ENCODE results near the gene OR14A16. TPM values are rescaled to one million over a fixed set of nuclear protein-coding genes. Genes with fewer than 3 reads are reported as not detected.

Gene OR14A16
- total RNA-seq (2022; extraction: Qiagen RNA extraction; ENCODE audit: low read depth), result not detected in 5 replicates

GRCh38 chr1:247824023-247824422 lies at the start of gene OR14A16:
Gene OR14A16, minus strand, starts transcription at chr1:247824119. Its CDS starts 8,390 bp downstream, at chr1:247815729.

GRCh38 chr1:247857069-247857984 lies 33.4 kb upstream of the OR14A16 start, which contains the start of gene TRIM58:
Gene TRIM58, plus strand, starts transcription at chr1:247857187. Its CDS starts 60 bp downstream, at chr1:247857247.

GRCh38 chr1:247841796-247842195 lies 17.9 kb upstream of the OR14A16 start, which contains the start of gene OR11L1:
Gene OR11L1, minus strand, starts transcription at chr1:247841896. Its CDS starts 0 bp downstream, at chr1:247841896.

Other genes starting within 250 kb of the OR14A16 start
- not detected in 5 replicates for gene OR2G2, start 235.8 kb downstream of the OR14A16 start, total RNA-seq (2022; extraction: Qiagen RNA extraction; ENCODE audit: low read depth)
- gene OR2G3, start 218.5 kb downstream of the OR14A16 start, total RNA-seq (2022; extraction: Qiagen RNA extraction; ENCODE audit: low read depth), result not detected in 5 replicates
- gene OR13G1, start 144.4 kb downstream of the OR14A16 start, total RNA-seq (2022; extraction: Qiagen RNA extraction; ENCODE audit: low read depth), result not detected in 5 replicates
- gene OR6F1, start 107.5 kb downstream of the OR14A16 start, total RNA-seq (2022; extraction: Qiagen RNA extraction; ENCODE audit: low read depth), result not detected in 5 replicates
- not detected in 5 replicates for gene OR14K1, start 85.5 kb downstream of the OR14A16 start, total RNA-seq (2022; extraction: Qiagen RNA extraction; ENCODE audit: low read depth)
- not detected in 5 replicates for gene OR14A2, start 76.0 kb downstream of the OR14A16 start, total RNA-seq (2022; extraction: Qiagen RNA extraction; ENCODE audit: low read depth)
- gene OR1C1, start 63.6 kb downstream of the OR14A16 start, total RNA-seq (2022; extraction: Qiagen RNA extraction; ENCODE audit: low read depth), result not detected in 5 replicates
- gene OR11L1, start 17.8 kb upstream of the OR14A16 start, total RNA-seq (2022; extraction: Qiagen RNA extraction; ENCODE audit: low read depth), result not detected in 5 replicates
- gene TRIM58, start 33.1 kb upstream of the OR14A16 start, total RNA-seq (2022; extraction: Qiagen RNA extraction; ENCODE audit: low read depth), result not detected in 5 replicates
- not detected in 5 replicates for gene OR2W3, start 71.5 kb upstream of the OR14A16 start, total RNA-seq (2022; extraction: Qiagen RNA extraction; ENCODE audit: low read depth)
- gene OR2T8, start 96.1 kb upstream of the OR14A16 start, total RNA-seq (2022; extraction: Qiagen RNA extraction; ENCODE audit: low read depth), result not detected in 5 replicates
- gene OR2AJ1, start 100.8 kb upstream of the OR14A16 start, total RNA-seq (2022; extraction: Qiagen RNA extraction; ENCODE audit: low read depth), result not detected in 5 replicates
- not detected in 5 replicates for gene OR2L8, start 124.7 kb upstream of the OR14A16 start, total RNA-seq (2022; extraction: Qiagen RNA extraction; ENCODE audit: low read depth)
- not detected in 5 replicates for gene OR2AK2, start 141.1 kb upstream of the OR14A16 start, total RNA-seq (2022; extraction: Qiagen RNA extraction; ENCODE audit: low read depth)
- not detected in 5 replicates for gene OR2L5, start 189.5 kb upstream of the OR14A16 start, total RNA-seq (2022; extraction: Qiagen RNA extraction; ENCODE audit: low read depth)
- 0.01 TPM in 1 of 5 replicates, not detected in the others for gene OR2L2, start 206.0 kb upstream of the OR14A16 start, total RNA-seq (2022; extraction: Qiagen RNA extraction; ENCODE audit: low read depth)
- gene OR2L3, start 222.7 kb upstream of the OR14A16 start, total RNA-seq (2022; extraction: Qiagen RNA extraction; ENCODE audit: low read depth), result not detected in 5 replicates

Data from A549 treated with CpdA at 1 μM for 4 hours (cell line).